Calu3 (cell line): ENCODE results near the gene TBX15. TPM values are rescaled to one million over a fixed set of nuclear protein-coding genes. Genes with fewer than 3 reads are reported as not detected.

Experiments used
- BruUV-seq: library from RNA; stranded (reverse); fragments of 400-500 nt; replicated peaks from 2 replicates; lab custom pipeline; 2021; lab: Mats Ljungman, UMichigan
- CTCF ChIA-PET: fragments of 300-600 bp; sonication (Branson Sonifier 250); formaldehyde crosslinking; loops from one replicate; lab custom pipeline; 2022; ENCODE audit warnings: antibody characterized with exemption; lab: Charles Lee
- DNase-seq: peaks from one replicate; pipeline ENCODE4 v3.0.0; 2022
- H3K27ac Mint-ChIP-seq: one replicate; pipeline ENCODE4 v1.8.0; 2022; ENCODE audit warnings: mixed read lengths; ENCODE audit not compliant: unreplicated experiment
- H3K27me3 Mint-ChIP-seq: one replicate; pipeline ENCODE4 v1.8.0; 2022; ENCODE audit warnings: mixed read lengths; ENCODE audit not compliant: unreplicated experiment
- H3K36me3 Mint-ChIP-seq: one replicate; pipeline ENCODE4 v1.8.0; 2022; ENCODE audit warnings: mild to moderate bottlenecking, moderate library complexity, mixed read lengths; ENCODE audit not compliant: insufficient read depth, unreplicated experiment
- H3K4me1 Mint-ChIP-seq: one replicate; pipeline ENCODE4 v1.8.0; 2022; ENCODE audit warnings: mild to moderate bottlenecking, low read depth, mixed read lengths; ENCODE audit not compliant: unreplicated experiment
- H3K4me3 Mint-ChIP-seq: one replicate; pipeline ENCODE4 v1.8.0; 2022; ENCODE audit warnings: mild to moderate bottlenecking, low read depth, moderate library complexity, mixed read lengths; ENCODE audit not compliant: unreplicated experiment
- H3K9me3 Mint-ChIP-seq: one replicate; pipeline ENCODE4 v1.8.0; 2022; ENCODE audit warnings: low read depth, mixed read lengths; ENCODE audit not compliant: unreplicated experiment
- intact Hi-C: fragments of 100-400 bp; cut with micrococcal nuclease; formaldehyde crosslinking; loops from one replicate; pipeline ENCODE4 v1.10.0; 2022; ENCODE audit not compliant: unreplicated experiment
- total RNA-seq: library from RNA; stranded (reverse); gene quantifications from 2 replicates; pipeline ENCODE4 v1.2.3, GENCODE V29; 2022
- TF ChIP-seq, protein P1 (sequence below): fragments of 200-600 bp; IDR thresholded peaks from one replicate; pipeline ENCODE4 v1.8.0; 2022; ENCODE audit warnings: antibody characterized with exemption; ENCODE audit not compliant: unreplicated experiment

The TBX15 gene
- total RNA-seq, 1 experiment from 2014 or later, result not detected

DNA sequence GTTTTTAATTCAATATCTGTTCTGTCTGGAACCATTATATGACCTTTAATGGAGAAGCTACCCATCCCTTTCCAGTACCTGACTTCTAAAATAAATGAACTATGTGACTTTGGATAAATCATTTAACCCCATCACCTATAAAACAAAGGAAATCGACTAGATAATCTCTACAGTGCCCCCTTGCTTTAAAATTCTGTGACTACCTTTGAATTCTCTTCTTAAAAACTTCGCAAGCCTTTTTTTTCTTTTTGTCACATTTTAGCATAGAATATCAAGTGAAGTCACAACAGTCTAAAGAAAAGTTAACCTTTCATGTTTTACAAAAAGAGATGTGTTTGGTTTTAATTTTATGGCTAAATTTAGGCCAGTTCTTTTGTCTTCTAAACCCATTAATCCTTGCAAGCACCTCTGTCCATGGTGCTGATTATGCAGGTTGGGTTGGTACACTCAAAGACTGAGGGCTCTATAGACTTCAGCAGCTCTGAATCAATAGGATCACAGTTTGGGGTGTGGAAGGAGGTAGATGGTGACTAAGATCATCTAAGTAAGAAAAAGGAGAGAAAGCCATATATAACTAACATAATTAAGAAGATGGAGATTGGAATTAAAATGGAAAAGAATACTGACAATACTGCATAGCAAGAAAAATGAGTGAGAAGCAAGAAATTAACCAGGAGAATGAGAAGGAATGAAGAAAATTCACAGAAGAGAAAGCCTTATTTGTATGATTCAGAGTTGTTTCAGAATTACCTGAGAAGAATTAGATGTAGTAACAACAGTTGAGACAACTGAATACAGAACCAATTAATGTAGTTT, 59.2 kb downstream of the TBX15 start:
- intact Hi-C loops, result no loop called here
- DNase-seq, result no peak
- BruUV-seq, result no TSS peak

DNA sequence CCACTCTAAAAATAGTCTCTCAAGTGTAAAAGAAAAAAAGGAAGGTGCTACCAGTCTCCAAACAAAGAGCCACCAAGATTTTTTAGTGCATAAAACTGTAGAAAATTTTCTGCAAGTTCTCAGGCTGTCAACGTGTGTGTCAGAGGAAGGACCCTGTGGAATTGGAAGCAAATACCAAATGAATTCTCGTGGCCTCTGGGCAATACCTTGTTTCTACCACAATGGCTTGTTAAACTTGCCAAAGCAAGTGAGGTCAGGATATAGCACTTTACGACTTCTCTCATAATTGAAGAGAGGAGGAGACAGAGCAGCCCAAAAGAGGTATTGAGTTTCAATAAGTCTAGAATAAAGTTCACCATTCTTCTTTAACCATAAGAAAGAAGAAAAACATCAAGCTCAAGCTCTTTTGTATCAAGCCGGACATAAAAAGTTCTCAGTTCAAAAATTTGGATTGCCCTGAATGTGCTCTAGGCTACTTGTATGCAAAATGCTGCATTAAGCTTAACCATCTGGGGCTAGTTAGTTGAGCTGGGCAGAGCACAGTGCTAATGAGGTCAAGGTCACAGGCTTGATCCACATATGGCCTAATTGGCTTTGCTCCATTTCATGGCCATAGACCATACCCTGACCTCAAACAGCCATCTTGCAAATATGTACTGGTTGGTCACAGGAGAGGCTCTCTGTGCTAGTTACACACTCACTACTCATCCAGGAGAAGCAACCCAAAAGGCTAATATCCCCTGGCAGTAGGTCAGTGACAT, 60.5 kb downstream of the TBX15 start:
- CTCF ChIA-PET, result no interaction called here
- no TSS peak for BruUV-seq
- H3K27ac Mint-ChIP-seq, result no peak overlapping the region

More for the DNA sequence above, 59.2 kb downstream of the TBX15 start:
- H3K27ac Mint-ChIP-seq, result no peak overlapping the region
- H3K4me1 Mint-ChIP-seq, result no peaks in the 10 kb centered on the region
- H3K36me3 Mint-ChIP-seq, result no peaks in the 10 kb centered on the region
- TF ChIP-seq, protein P1, sequence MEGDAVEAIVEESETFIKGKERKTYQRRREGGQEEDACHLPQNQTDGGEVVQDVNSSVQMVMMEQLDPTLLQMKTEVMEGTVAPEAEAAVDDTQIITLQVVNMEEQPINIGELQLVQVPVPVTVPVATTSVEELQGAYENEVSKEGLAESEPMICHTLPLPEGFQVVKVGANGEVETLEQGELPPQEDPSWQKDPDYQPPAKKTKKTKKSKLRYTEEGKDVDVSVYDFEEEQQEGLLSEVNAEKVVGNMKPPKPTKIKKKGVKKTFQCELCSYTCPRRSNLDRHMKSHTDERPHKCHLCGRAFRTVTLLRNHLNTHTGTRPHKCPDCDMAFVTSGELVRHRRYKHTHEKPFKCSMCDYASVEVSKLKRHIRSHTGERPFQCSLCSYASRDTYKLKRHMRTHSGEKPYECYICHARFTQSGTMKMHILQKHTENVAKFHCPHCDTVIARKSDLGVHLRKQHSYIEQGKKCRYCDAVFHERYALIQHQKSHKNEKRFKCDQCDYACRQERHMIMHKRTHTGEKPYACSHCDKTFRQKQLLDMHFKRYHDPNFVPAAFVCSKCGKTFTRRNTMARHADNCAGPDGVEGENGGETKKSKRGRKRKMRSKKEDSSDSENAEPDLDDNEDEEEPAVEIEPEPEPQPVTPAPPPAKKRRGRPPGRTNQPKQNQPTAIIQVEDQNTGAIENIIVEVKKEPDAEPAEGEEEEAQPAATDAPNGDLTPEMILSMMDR, result no peak
- no peak overlapping the region for H3K4me3 Mint-ChIP-seq
- H3K9me3 Mint-ChIP-seq, result peaks cover 3% of the 10 kb centered on the region
- CTCF ChIA-PET, result no interaction called here
- H3K27me3 Mint-ChIP-seq, result peaks cover 29% of the 10 kb centered on the region

DNA sequence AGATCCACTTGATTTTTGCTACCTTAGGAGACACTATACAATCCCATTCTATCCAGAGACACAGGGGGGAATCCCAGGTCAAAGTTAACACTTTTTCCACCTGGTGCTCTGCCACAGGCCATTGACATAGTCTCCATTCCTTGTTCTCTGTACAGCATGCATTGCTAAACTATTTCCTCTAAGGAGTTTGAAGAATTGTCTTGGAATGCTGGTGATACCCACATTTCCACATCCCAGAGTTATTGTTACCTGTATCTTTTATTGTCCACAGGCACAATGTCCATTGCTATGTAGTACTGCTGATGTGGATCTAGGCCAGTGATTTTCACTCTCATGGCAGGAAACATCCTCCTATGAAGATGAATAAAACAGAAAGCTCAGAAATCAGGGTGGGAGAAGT, 61.9 kb downstream of the TBX15 start:
- no TSS peak for BruUV-seq
- TF ChIP-seq, protein P1, result no peak
- intact Hi-C loops, result no loop called here
- CTCF ChIA-PET, result no interaction called here
- Mint-ChIP-seq H3K36me3 (no peaks in the 10 kb centered on the region), H3K9me3 (peaks cover 3% of the 10 kb centered on the region), H3K27ac (no peak overlapping the region), H3K4me1 (no peaks in the 10 kb centered on the region), H3K4me3 (no peak overlapping the region), H3K27me3 (peaks cover 16% of the 10 kb centered on the region)
- DNase-seq, result no peak

More for the DNA sequence above, 60.5 kb downstream of the TBX15 start:
- Mint-ChIP-seq H3K9me3 (peaks cover 3% of the 10 kb centered on the region), H3K4me3 (no peak overlapping the region), H3K36me3 (no peaks in the 10 kb centered on the region), H3K4me1 (no peaks in the 10 kb centered on the region), H3K27me3 (peaks cover 26% of the 10 kb centered on the region)
- DNase-seq, result no peak
- TF ChIP-seq, protein P1, result no peak
- intact Hi-C loops, result no loop called here

DNA sequence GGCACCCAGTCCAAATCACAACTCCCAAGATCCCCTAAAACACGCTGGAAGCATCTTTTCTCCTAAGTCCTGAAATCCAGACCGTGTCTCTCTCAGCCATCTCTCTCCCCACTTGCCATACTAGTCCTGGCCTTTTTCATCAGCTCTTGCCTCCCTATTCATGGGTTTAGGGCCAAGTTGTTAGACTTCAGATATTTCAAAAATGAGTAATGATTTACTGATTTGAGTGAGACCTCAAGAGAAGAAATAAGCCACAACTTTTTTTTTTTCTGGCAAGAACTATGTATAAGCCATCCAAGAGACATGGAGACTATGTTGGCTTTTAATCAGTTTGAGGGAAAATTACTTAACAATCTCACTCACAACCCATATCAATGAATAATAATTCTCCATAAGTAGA, 62.5 kb downstream of the TBX15 start:
- no peak overlapping the region for H3K4me3 Mint-ChIP-seq
- no peak overlapping the region for H3K27ac Mint-ChIP-seq
- intact Hi-C loops, result no loop called here
- H3K9me3 Mint-ChIP-seq, result peaks cover 3% of the 10 kb centered on the region
- no TSS peak for BruUV-seq
- CTCF ChIA-PET, result no interaction called here
- H3K27me3 Mint-ChIP-seq, result peaks cover 21% of the 10 kb centered on the region
- DNase-seq, result no peak
- TF ChIP-seq, protein P1, result no peak
- no peaks in the 10 kb centered on the region for H3K36me3 Mint-ChIP-seq
- H3K4me1 Mint-ChIP-seq, result no peaks in the 10 kb centered on the region
